ENCODE data around the gene TANK. TPM values are rescaled to one million over a fixed set of nuclear protein-coding genes. Genes with fewer than 3 reads are reported as not detected.
A peak's percentile ranks its signal among the peaks of the same experiment; 100 is the strongest.

TANK gene
- total and polyA plus RNA-seq, 2 experiments from 2014 or later: 37.6 to 54.7 TPM

DNA sequence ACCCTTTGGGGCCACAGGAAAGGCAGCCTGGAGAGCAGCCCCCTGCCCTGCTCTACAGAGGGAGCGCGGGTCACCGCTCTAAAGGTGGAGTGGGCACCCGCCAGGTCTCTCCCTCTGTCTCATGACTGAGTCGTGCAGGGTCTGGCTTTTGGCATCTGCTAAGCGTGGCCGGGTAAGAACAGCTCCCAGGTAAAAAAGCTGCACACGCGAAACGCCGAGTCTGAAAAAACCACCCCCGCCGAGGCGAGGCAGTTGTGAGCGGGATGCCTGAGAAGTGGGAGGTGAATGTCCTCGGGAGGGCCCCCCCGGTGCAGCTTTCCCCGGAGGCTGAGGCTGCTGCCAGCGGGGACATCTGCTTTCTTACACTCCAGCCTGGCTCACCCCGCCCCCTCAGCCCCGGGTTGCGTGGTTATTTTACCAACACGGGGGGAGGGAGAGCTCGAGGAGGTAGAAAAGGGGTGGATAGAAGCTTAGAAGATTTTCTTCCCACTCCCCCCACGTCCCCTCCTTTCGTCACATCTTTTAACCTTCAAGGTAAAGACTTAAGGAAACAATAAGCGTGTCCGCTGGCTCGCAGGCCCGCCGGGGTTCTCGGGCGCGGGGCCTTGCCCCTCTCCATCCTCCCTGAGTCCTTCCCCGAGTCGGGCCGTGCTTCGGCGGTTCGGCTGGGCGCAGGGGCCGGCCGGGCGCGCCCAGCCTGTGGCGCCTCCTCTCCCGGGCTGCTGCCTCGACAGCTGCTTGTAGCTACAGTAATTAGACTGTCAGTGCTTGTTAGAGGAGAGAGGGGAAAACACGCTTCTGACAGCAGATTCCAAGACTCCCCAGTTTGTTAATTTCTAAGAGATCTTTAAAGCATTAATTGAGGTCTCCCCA lies 77.4 kb downstream of the TANK start:
- no peaks in the 10 kb centered on the region for H3K79me2 ChIP-seq
- H3K4me1 ChIP-seq (ENCODE audit: insufficient read depth): no peaks in the 10 kb centered on the region
- no peaks in the 10 kb centered on the region for H3K9me3 ChIP-seq (ENCODE audit: low read depth)
- no peak overlapping the region for H3K27ac ChIP-seq
- H3K4me3 ChIP-seq: peak overlapping the region; percentile 69
- H2AFZ ChIP-seq: peak overlapping the region; percentile 88
- no peaks in the 10 kb centered on the region for H3K9me2 ChIP-seq (replicated peaks; ENCODE audit: insufficient read depth)
- H4K20me1 ChIP-seq (ENCODE audit: insufficient read depth, poor library complexity, severe bottlenecking): no peaks in the 10 kb centered on the region
- TF ChIP-seq EZH2 (IDR thresholded peaks at IDR 0.05; ENCODE audit: borderline replicate concordance) (no peak), EZH2phosphoT487 (IDR thresholded peaks at IDR 0.05; ENCODE audit: low read depth, severe bottlenecking, unreplicated experiment) (no peak)
- TF ChIP-seq, protein P1, sequence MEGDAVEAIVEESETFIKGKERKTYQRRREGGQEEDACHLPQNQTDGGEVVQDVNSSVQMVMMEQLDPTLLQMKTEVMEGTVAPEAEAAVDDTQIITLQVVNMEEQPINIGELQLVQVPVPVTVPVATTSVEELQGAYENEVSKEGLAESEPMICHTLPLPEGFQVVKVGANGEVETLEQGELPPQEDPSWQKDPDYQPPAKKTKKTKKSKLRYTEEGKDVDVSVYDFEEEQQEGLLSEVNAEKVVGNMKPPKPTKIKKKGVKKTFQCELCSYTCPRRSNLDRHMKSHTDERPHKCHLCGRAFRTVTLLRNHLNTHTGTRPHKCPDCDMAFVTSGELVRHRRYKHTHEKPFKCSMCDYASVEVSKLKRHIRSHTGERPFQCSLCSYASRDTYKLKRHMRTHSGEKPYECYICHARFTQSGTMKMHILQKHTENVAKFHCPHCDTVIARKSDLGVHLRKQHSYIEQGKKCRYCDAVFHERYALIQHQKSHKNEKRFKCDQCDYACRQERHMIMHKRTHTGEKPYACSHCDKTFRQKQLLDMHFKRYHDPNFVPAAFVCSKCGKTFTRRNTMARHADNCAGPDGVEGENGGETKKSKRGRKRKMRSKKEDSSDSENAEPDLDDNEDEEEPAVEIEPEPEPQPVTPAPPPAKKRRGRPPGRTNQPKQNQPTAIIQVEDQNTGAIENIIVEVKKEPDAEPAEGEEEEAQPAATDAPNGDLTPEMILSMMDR (IDR thresholded peaks at IDR 0.05; ENCODE audit: poor library complexity): no peak
- peak; percentile 54 for DNase-seq (ENCODE audit: low spot score)
- WGBS (ENCODE audit: low lambda C conversion rate, missing lambda C conversion rate): 2% methylated on average over 49 of the region's 49 CpGs
- peak overlapping the region; percentile 99 for H3K4me2 ChIP-seq
- no peaks in the 10 kb centered on the region for H3K27me3 ChIP-seq
- no peaks in the 10 kb centered on the region for H3K36me3 ChIP-seq (replicated peaks; ENCODE audit: insufficient read depth, low read depth)

GRCh38 chr2:161238265-161238559 lies 78.0 kb downstream of the TANK start:
- WGBS (ENCODE audit: low lambda C conversion rate, missing lambda C conversion rate): under 1% methylated on average over 16 of the region's 16 CpGs
- Histone ChIP-seq H4K20me1 (ENCODE audit: insufficient read depth, poor library complexity, severe bottlenecking) (no peaks in the 10 kb centered on the region), H3K9me3 (ENCODE audit: low read depth) (no peaks in the 10 kb centered on the region), H3K4me1 (ENCODE audit: insufficient read depth) (no peaks in the 10 kb centered on the region), H2AFZ (peak overlapping the region; percentile 88), H3K36me3 (replicated peaks; ENCODE audit: insufficient read depth, low read depth) (no peaks in the 10 kb centered on the region), H3K4me2 (peak overlapping the region; percentile 99), H3K79me2 (no peaks in the 10 kb centered on the region), H3K9me2 (replicated peaks; ENCODE audit: insufficient read depth) (no peaks in the 10 kb centered on the region), H3K27ac (no peak overlapping the region), H3K4me3 (peak overlapping the region; percentile 69), H3K27me3 (no peaks in the 10 kb centered on the region)
- TF ChIP-seq EZH2 (IDR thresholded peaks at IDR 0.05; ENCODE audit: borderline replicate concordance) (no peak), EZH2phosphoT487 (IDR thresholded peaks at IDR 0.05; ENCODE audit: low read depth, severe bottlenecking, unreplicated experiment) (no peak)
- TF ChIP-seq, protein P1 (IDR thresholded peaks at IDR 0.05; ENCODE audit: poor library complexity): no peak
- no peak for DNase-seq (ENCODE audit: low spot score)

DNA sequence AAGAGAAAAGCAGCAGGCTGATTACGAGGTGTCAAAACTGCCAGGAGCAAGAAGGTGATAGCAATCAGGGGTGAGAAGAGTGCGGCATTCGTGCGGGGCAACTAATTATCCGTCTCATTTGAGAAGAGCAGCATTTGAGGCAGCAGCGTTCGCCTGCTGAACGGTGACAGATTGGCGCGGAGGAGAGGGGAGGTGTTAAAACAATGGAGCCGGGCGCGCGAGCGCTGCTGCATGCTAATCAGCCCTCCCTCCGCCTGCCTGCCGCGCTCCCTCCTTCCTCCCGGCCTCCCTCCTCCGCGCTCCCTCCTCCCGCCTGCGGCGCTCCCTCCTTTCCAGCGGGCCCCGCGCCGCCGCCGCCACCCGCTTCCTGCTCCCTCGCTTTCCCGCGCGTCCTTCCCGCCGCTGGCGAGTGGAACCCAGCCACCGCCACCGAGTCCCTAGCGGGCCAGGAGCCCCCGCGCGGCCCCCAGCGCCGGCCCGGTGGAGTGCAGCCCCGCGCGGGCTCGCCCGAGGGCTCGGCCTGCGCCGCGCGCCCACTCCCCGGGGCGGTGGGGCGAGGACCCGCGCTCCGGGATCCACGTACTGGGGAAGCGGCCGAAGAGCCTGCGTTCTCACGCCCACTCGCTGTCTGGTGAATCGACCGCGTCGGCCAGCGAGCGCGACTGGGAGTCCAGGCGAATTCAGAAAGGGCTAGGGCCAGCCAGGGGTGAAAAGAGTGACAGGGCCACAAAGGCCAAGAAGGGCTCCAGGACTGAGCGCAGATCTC lies 78.5 kb downstream of the TANK start:
- DNase-seq (ENCODE audit: low spot score): peak; percentile 69
- H3K9me3 ChIP-seq (ENCODE audit: low read depth): no peaks in the 10 kb centered on the region
- no peaks in the 10 kb centered on the region for H4K20me1 ChIP-seq (ENCODE audit: insufficient read depth, poor library complexity, severe bottlenecking)
- no peaks in the 10 kb centered on the region for H3K9me2 ChIP-seq (replicated peaks; ENCODE audit: insufficient read depth)
- no peaks in the 10 kb centered on the region for H3K36me3 ChIP-seq (replicated peaks; ENCODE audit: insufficient read depth, low read depth)
- H3K4me3 ChIP-seq: peak overlapping the region; percentile 69
- TF ChIP-seq EZH2 (IDR thresholded peaks at IDR 0.05; ENCODE audit: borderline replicate concordance) (no peak), EZH2phosphoT487 (IDR thresholded peaks at IDR 0.05; ENCODE audit: low read depth, severe bottlenecking, unreplicated experiment) (no peak)
- TF ChIP-seq, protein P1 (IDR thresholded peaks at IDR 0.05; ENCODE audit: poor library complexity): no peak
- H3K4me2 ChIP-seq: peak overlapping the region; percentile 99
- no peaks in the 10 kb centered on the region for H3K27me3 ChIP-seq
- H3K4me1 ChIP-seq (ENCODE audit: insufficient read depth): no peaks in the 10 kb centered on the region
- H3K79me2 ChIP-seq: no peaks in the 10 kb centered on the region
- WGBS (ENCODE audit: low lambda C conversion rate, missing lambda C conversion rate): 1% methylated on average over 47 of the region's 78 CpGs
- peak overlapping the region; percentile 88 for H2AFZ ChIP-seq
- H3K27ac ChIP-seq: no peak overlapping the region
